G401 (cell line): ENCODE measurements around the gene EMC9. TPM values are rescaled to one million over a fixed set of nuclear protein-coding genes. Genes with fewer than 3 reads are reported as not detected.

Experiments used
- DNase-seq: peaks from one replicate; pipeline ENCODE4 v3.0.0-alpha.2; 2015; ENCODE audit warnings: low spot score
- in situ Hi-C: cut with HindIII; loops from 2 replicates; pipeline ENCODE4 v1.10.0; 2016; ENCODE audit warnings: low sequenced_read_pairs, mixed read lengths
- total RNA-seq: library from RNA; depleted of rRNA; stranded (reverse); fragments of >200 nt; shearing (Covaris generic); gene quantifications from 2 replicates; pipeline ENCODE4 v1.2.3, GENCODE V29; 2014; rRNA removed

EMC9 gene
- total RNA-seq, 1 experiment from 2014 or later = 45.0 TPM

- no peak for DNase-seq
- in situ Hi-C loops = no loop called here
These were observed 44.7 kb downstream of the EMC9 start for GRCh38 chr14:24096545-24097181.

- DNase-seq = peak; percentile 39
- in situ Hi-C loops = no loop called here
These were observed 45.9 kb downstream of the EMC9 start for GRCh38 chr14:24095271-24096068.

GRCh38 chr14:24094841-24095270, 46.5 kb downstream of the EMC9 start:
- no peak for DNase-seq
- in situ Hi-C loops = no loop called here

GRCh38 chr14:24093901-24094840, 47.2 kb downstream of the EMC9 start, which contains the start of gene PCK2:
PCK2 (plus strand) TSS chr14:24094311; CDS start chr14:24094406, 95 bp downstream.
- DNase-seq = peak; percentile 82
- in situ Hi-C loops = no loop called here

GRCh38 chr14:24093207-24093900, 48.0 kb downstream of the EMC9 start:
- in situ Hi-C loops = no loop called here
- DNase-seq = no peak

- in situ Hi-C loops = no loop called here
- DNase-seq = no peak
These were observed 48.7 kb downstream of the EMC9 start for GRCh38 chr14:24092505-24093206.

- in situ Hi-C loops = no loop called here
- DNase-seq = no peak
These were observed 49.3 kb downstream of the EMC9 start for GRCh38 chr14:24092110-24092504.

GRCh38 chr14:24089890-24090289, 51.5 kb downstream of the EMC9 start:
- in situ Hi-C loops = no loop called here
- DNase-seq = no peak

Other genes starting within 250 kb of the EMC9 start
- gene DHRS4, start 187.8 kb downstream of the EMC9 start, total RNA-seq = 46.2 and 62.7 TPM in 2 replicates
- 17.3 and 28.1 TPM in 2 replicates for gene DHRS4L2, start 152.7 kb downstream of the EMC9 start, total RNA-seq
- 0.74 and 1.6 TPM in 2 replicates for gene CARMIL3, start 89.6 kb downstream of the EMC9 start, total RNA-seq
- not detected in 2 replicates for gene CPNE6, start 70.0 kb downstream of the EMC9 start, total RNA-seq
- 64.7 and 86.2 TPM in 2 replicates for gene PCK2, start 47.3 kb downstream of the EMC9 start, total RNA-seq
- 93.8 and 125 TPM in 2 replicates for gene DCAF11, start 26.8 kb downstream of the EMC9 start, total RNA-seq
- gene NRL, start 26.6 kb downstream of the EMC9 start, total RNA-seq = 1.3 and 2.8 TPM in 2 replicates
- 0.88 TPM in 1 of 2 replicates, not detected in the other for gene FITM1, start 10.9 kb downstream of the EMC9 start, total RNA-seq
- gene PSME1, start 5.4 kb downstream of the EMC9 start, total RNA-seq = 57.9 and 58.0 TPM in 2 replicates
- 162 and 168 TPM in 2 replicates for gene PSME2, start 5.0 kb upstream of the EMC9 start, total RNA-seq
- 51.9 and 89.7 TPM in 2 replicates for gene RNF31, start 5.9 kb upstream of the EMC9 start, total RNA-seq
- gene IRF9, start 19.7 kb upstream of the EMC9 start, total RNA-seq = 8.3 and 14.1 TPM in 2 replicates
- 0.31 TPM in 1 of 2 replicates, not detected in the other for gene REC8, start 30.5 kb upstream of the EMC9 start, total RNA-seq
- 79.5 and 80.4 TPM in 2 replicates for gene IPO4, start 47.2 kb upstream of the EMC9 start, total RNA-seq
- gene TM9SF1, start 53.9 kb upstream of the EMC9 start, total RNA-seq = 26.6 and 50.0 TPM in 2 replicates
- gene TSSK4, start 64.1 kb upstream of the EMC9 start, total RNA-seq = not detected in 2 replicates
- gene CHMP4A, start 71.9 kb upstream of the EMC9 start, total RNA-seq = 30.8 and 40.4 TPM in 2 replicates
- 16.6 and 16.9 TPM in 2 replicates for gene MDP1, start 74.5 kb upstream of the EMC9 start, total RNA-seq
- gene NEDD8, start 90.8 kb upstream of the EMC9 start, total RNA-seq = 168 and 186 TPM in 2 replicates
- gene GMPR2, start 91.3 kb upstream of the EMC9 start, total RNA-seq = 116 and 132 TPM in 2 replicates
- 38.1 and 63.0 TPM in 2 replicates for gene TINF2, start 101.0 kb upstream of the EMC9 start, total RNA-seq
- gene TGM1, start 121.6 kb upstream of the EMC9 start, total RNA-seq = 0.10 TPM in 1 of 2 replicates, not detected in the other
- 19.0 and 23.6 TPM in 2 replicates for gene RABGGTA, start 130.0 kb upstream of the EMC9 start, total RNA-seq
- 3.8 and 11.4 TPM in 2 replicates for gene DHRS1, start 158.2 kb upstream of the EMC9 start, total RNA-seq
- gene NOP9, start 158.3 kb upstream of the EMC9 start, total RNA-seq = 28.7 and 28.9 TPM in 2 replicates
- gene CIDEB, start 166.4 kb upstream of the EMC9 start, total RNA-seq = 1.7 TPM in 1 of 2 replicates, not detected in the other
- 1.8 and 5.4 TPM in 2 replicates for gene LTB4R2, start 168.5 kb upstream of the EMC9 start, total RNA-seq
- 1.6 and 5.7 TPM in 2 replicates for gene LTB4R, start 169.9 kb upstream of the EMC9 start, total RNA-seq
- not detected in 2 replicates for gene ADCY4, start 193.5 kb upstream of the EMC9 start, total RNA-seq
- not detected in 2 replicates for gene RIPK3, start 198.4 kb upstream of the EMC9 start, total RNA-seq
- 41.4 and 45.5 TPM in 2 replicates for gene NFATC4, start 226.6 kb upstream of the EMC9 start, total RNA-seq